ENCODE measurements around the gene OR10V1.

OR10V1 gene

GRCh38 chr11:59727426-59727825, 13.8 kb upstream of the OR10V1 start:
- no peak overlapping the region for H2AK5ac ChIP-seq (ENCODE audit: low read depth, low read length)
- no peak overlapping the region for H2BK12ac ChIP-seq (ENCODE audit: low read length)
- H3K4ac ChIP-seq (ENCODE audit: low read length): no peak overlapping the region
- no peak overlapping the region for H4K8ac ChIP-seq (ENCODE audit: low read depth, low read length)
- no peak overlapping the region for H2BK5ac ChIP-seq (ENCODE audit: low read length)
- no CpG with 5 or more reads among the region's 1 CpG for WGBS, 2 donors (ENCODE audit: extremely low coverage in 2 of 2, insufficient read length in 2 of 2, insufficient replicate concordance in 1 of 2)
- no peak overlapping the region for H3K4me2 ChIP-seq (ENCODE audit: insufficient read depth, low read length, poor library complexity, severe bottlenecking)
- H3K4me1 ChIP-seq (ENCODE audit: control insufficient read depth in 2 of 2, insufficient read depth in 1 of 2, low read depth in 1 of 2, low read length in 2 of 2): no peaks in the 10 kb centered on the region
- no peak overlapping the region for H2AFZ ChIP-seq (ENCODE audit: low read length)
- H2BK120ac ChIP-seq (ENCODE audit: low read depth, low read length): no peak overlapping the region
- no peak overlapping the region for H3K27ac ChIP-seq (replicated peaks; ENCODE audit: low read length)
- no peaks in the 10 kb centered on the region for H3K36me3 ChIP-seq (replicated peaks in 1 of 2; ENCODE audit: control insufficient read depth in 2 of 2, insufficient read depth in 2 of 2, low read length in 2 of 2)
- H3K18ac ChIP-seq (ENCODE audit: low read length): no peak overlapping the region
- H3K9ac ChIP-seq (ENCODE audit: low read depth, low read length, poor library complexity): no peak overlapping the region
- no peak overlapping the region for H2BK15ac ChIP-seq (ENCODE audit: low read length)
- no peak overlapping the region for H3K23ac ChIP-seq (ENCODE audit: low read depth, low read length, poor library complexity)
- no peaks in the 10 kb centered on the region for H3K79me1 ChIP-seq (ENCODE audit: low read depth, low read length)
- H3K9me3 ChIP-seq (replicated peaks in 1 of 2; ENCODE audit: control insufficient read depth in 2 of 2, insufficient read depth in 1 of 2, low read depth in 1 of 2, low read length in 2 of 2): no peaks in the 10 kb centered on the region
- no peak overlapping the region for H4K91ac ChIP-seq (ENCODE audit: low read depth, low read length, poor library complexity)
- no peak overlapping the region for H3K4me3 ChIP-seq (ENCODE audit: low read length in 2 of 2)
- no peaks in the 10 kb centered on the region for H3K27me3 ChIP-seq (ENCODE audit: control insufficient read depth in 3 of 3, insufficient read depth in 3 of 3, low read depth in 1 of 3, low read length in 3 of 3)
- no peak for DNase-seq (ENCODE audit: low spot score)
- no peak overlapping the region for H3K14ac ChIP-seq (ENCODE audit: low read length)

- Histone ChIP-seq H3K23ac (ENCODE audit: low read depth, low read length, poor library complexity) (no peak overlapping the region), H3K4me3 (ENCODE audit: low read length in 2 of 2) (no peak overlapping the region), H3K27me3 (ENCODE audit: control insufficient read depth in 3 of 3, insufficient read depth in 3 of 3, low read depth in 1 of 3, low read length in 3 of 3) (no peaks in the 10 kb centered on the region), H4K8ac (ENCODE audit: low read depth, low read length) (no peak overlapping the region), H3K18ac (ENCODE audit: low read length) (no peak overlapping the region), H3K9ac (ENCODE audit: low read depth, low read length, poor library complexity) (no peak overlapping the region), H3K79me1 (ENCODE audit: low read depth, low read length) (no peaks in the 10 kb centered on the region), H2BK120ac (ENCODE audit: low read depth, low read length) (no peak overlapping the region), H2BK12ac (ENCODE audit: low read length) (no peak overlapping the region), H3K14ac (ENCODE audit: low read length) (no peak overlapping the region), H2BK15ac (ENCODE audit: low read length) (no peak overlapping the region), H3K4me1 (ENCODE audit: control insufficient read depth in 2 of 2, insufficient read depth in 1 of 2, low read depth in 1 of 2, low read length in 2 of 2) (no peaks in the 10 kb centered on the region), H3K36me3 (replicated peaks in 1 of 2; ENCODE audit: control insufficient read depth in 2 of 2, insufficient read depth in 2 of 2, low read length in 2 of 2) (no peaks in the 10 kb centered on the region), H4K91ac (ENCODE audit: low read depth, low read length, poor library complexity) (no peak overlapping the region), H3K4me2 (ENCODE audit: insufficient read depth, low read length, poor library complexity, severe bottlenecking) (no peak overlapping the region), H3K27ac (replicated peaks; ENCODE audit: low read length) (no peak overlapping the region), H3K4ac (ENCODE audit: low read length) (no peak overlapping the region), H2AK5ac (ENCODE audit: low read depth, low read length) (no peak overlapping the region), H2BK5ac (ENCODE audit: low read length) (no peak overlapping the region), H2AFZ (ENCODE audit: low read length) (no peak overlapping the region), H3K9me3 (replicated peaks in 1 of 2; ENCODE audit: control insufficient read depth in 2 of 2, insufficient read depth in 1 of 2, low read depth in 1 of 2, low read length in 2 of 2) (no peaks in the 10 kb centered on the region)
- no peak for DNase-seq (ENCODE audit: low spot score)
- no CpG with 5 or more reads among the region's 3 CpGs for WGBS, 2 donors (ENCODE audit: extremely low coverage in 2 of 2, insufficient read length in 2 of 2, insufficient replicate concordance in 1 of 2)
These were observed 10.4 kb upstream of the OR10V1 start for GRCh38 chr11:59724066-59724465.

DNA sequence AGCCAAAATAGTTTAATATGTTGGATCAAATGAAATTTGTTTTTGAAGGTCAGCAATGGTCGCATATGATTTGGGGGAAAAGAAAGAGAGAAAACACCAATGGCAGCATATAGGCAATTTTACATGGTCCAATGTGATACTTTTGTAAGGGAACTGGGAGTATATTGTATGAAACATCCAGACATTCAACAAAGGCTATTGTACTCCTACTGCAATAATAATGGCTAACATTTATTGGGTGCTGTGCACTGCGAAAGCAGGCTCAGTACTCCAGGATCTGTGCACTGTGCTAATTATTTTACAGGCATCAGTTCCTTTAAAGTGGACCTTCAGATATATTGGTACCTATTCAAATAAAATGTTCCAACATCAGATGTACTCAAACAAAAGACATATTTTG, 5.9 kb upstream of the OR10V1 start:
- H4K8ac ChIP-seq (ENCODE audit: low read depth, low read length): no peak overlapping the region
- H3K14ac ChIP-seq (ENCODE audit: low read length): no peak overlapping the region
- no peak overlapping the region for H2BK120ac ChIP-seq (ENCODE audit: low read depth, low read length)
- no peak for DNase-seq (ENCODE audit: low spot score)
- H2BK12ac ChIP-seq (ENCODE audit: low read length): no peak overlapping the region
- no peak overlapping the region for H3K4me2 ChIP-seq (ENCODE audit: insufficient read depth, low read length, poor library complexity, severe bottlenecking)
- no peak overlapping the region for H2AFZ ChIP-seq (ENCODE audit: low read length)
- H3K4ac ChIP-seq (ENCODE audit: low read length): no peak overlapping the region
- no peak overlapping the region for H2AK5ac ChIP-seq (ENCODE audit: low read depth, low read length)
- H3K18ac ChIP-seq (ENCODE audit: low read length): no peak overlapping the region
- no peak overlapping the region for H2BK5ac ChIP-seq (ENCODE audit: low read length)
- H3K36me3 ChIP-seq (replicated peaks in 1 of 2; ENCODE audit: control insufficient read depth in 2 of 2, insufficient read depth in 2 of 2, low read length in 2 of 2): no peaks in the 10 kb centered on the region
- no CpG with 5 or more reads among the region's 2 CpGs for WGBS, 2 donors (ENCODE audit: extremely low coverage in 2 of 2, insufficient read length in 2 of 2, insufficient replicate concordance in 1 of 2)
- H3K27ac ChIP-seq (replicated peaks; ENCODE audit: low read length): no peak overlapping the region
- H3K27me3 ChIP-seq (ENCODE audit: control insufficient read depth in 3 of 3, insufficient read depth in 3 of 3, low read depth in 1 of 3, low read length in 3 of 3): peaks cover 0 to 7% (median 0%) of the 10 kb centered on the region in 3 experiments
- H3K9me3 ChIP-seq (replicated peaks in 1 of 2; ENCODE audit: control insufficient read depth in 2 of 2, insufficient read depth in 1 of 2, low read depth in 1 of 2, low read length in 2 of 2): no peaks in the 10 kb centered on the region
- H3K79me1 ChIP-seq (ENCODE audit: low read depth, low read length): no peaks in the 10 kb centered on the region
- no peak overlapping the region for H3K9ac ChIP-seq (ENCODE audit: low read depth, low read length, poor library complexity)
- no peak overlapping the region for H4K91ac ChIP-seq (ENCODE audit: low read depth, low read length, poor library complexity)
- no peak overlapping the region for H3K23ac ChIP-seq (ENCODE audit: low read depth, low read length, poor library complexity)
- no peaks in the 10 kb centered on the region for H3K4me1 ChIP-seq (ENCODE audit: control insufficient read depth in 2 of 2, insufficient read depth in 1 of 2, low read depth in 1 of 2, low read length in 2 of 2)
- H2BK15ac ChIP-seq (ENCODE audit: low read length): no peak overlapping the region
- H3K4me3 ChIP-seq (ENCODE audit: low read length in 2 of 2): no peak overlapping the region

- Histone ChIP-seq H2BK120ac (ENCODE audit: low read depth, low read length) (no peak overlapping the region), H3K27me3 (ENCODE audit: control insufficient read depth in 3 of 3, insufficient read depth in 3 of 3, low read depth in 1 of 3, low read length in 3 of 3) (peaks cover 0 to 7% (median 0%) of the 10 kb centered on the region in 3 experiments), H4K8ac (ENCODE audit: low read depth, low read length) (no peak overlapping the region), H3K23ac (ENCODE audit: low read depth, low read length, poor library complexity) (no peak overlapping the region), H3K9ac (ENCODE audit: low read depth, low read length, poor library complexity) (no peak overlapping the region), H3K4me1 (ENCODE audit: control insufficient read depth in 2 of 2, insufficient read depth in 1 of 2, low read depth in 1 of 2, low read length in 2 of 2) (no peaks in the 10 kb centered on the region), H3K27ac (replicated peaks; ENCODE audit: low read length) (no peak overlapping the region), H3K4me2 (ENCODE audit: insufficient read depth, low read length, poor library complexity, severe bottlenecking) (no peak overlapping the region), H2BK5ac (ENCODE audit: low read length) (no peak overlapping the region), H2AFZ (ENCODE audit: low read length) (no peak overlapping the region), H2AK5ac (ENCODE audit: low read depth, low read length) (no peak overlapping the region), H3K4me3 (ENCODE audit: low read length in 2 of 2) (no peak overlapping the region), H4K91ac (ENCODE audit: low read depth, low read length, poor library complexity) (no peak overlapping the region), H3K18ac (ENCODE audit: low read length) (no peak overlapping the region), H3K79me1 (ENCODE audit: low read depth, low read length) (no peaks in the 10 kb centered on the region), H3K36me3 (replicated peaks in 1 of 2; ENCODE audit: control insufficient read depth in 2 of 2, insufficient read depth in 2 of 2, low read length in 2 of 2) (no peaks in the 10 kb centered on the region), H2BK15ac (ENCODE audit: low read length) (no peak overlapping the region), H3K4ac (ENCODE audit: low read length) (no peak overlapping the region), H3K9me3 (replicated peaks in 1 of 2; ENCODE audit: control insufficient read depth in 2 of 2, insufficient read depth in 1 of 2, low read depth in 1 of 2, low read length in 2 of 2) (peaks cover 0 to 4% of the 10 kb centered on the region in 2 donors), H3K14ac (ENCODE audit: low read length) (no peak overlapping the region), H2BK12ac (ENCODE audit: low read length) (no peak overlapping the region)
- DNase-seq (ENCODE audit: low spot score): no peak
- WGBS, 2 donors (ENCODE audit: extremely low coverage in 2 of 2, insufficient read length in 2 of 2, insufficient replicate concordance in 1 of 2): no CpG with 5 or more reads among the region's 3 CpGs
These were observed 2.4 kb upstream of the OR10V1 start for GRCh38 chr11:59716051-59716450.
